Aortic smooth muscle cell (primary cell): Measurements from ENCODE around the gene POP5. TPM values are rescaled to one million over a fixed set of nuclear protein-coding genes. Genes with fewer than 3 reads are reported as not detected.

Experiments used
- total RNA-seq: library from RNA; depleted of rRNA; stranded (reverse); fragments of >200 nt; gene quantifications from 2 replicates; pipeline ENCODE4 v1.2.3, GENCODE V29; 2014

POP5 gene
- total RNA-seq = 34.0 and 54.2 TPM in 2 replicates

GRCh38 chr12:120580787-120581723 lies at the start of gene POP5:
Gene POP5 (minus strand): TSS chr12:120581402. CDS start chr12:120581362, 40 bp downstream.

DNA sequence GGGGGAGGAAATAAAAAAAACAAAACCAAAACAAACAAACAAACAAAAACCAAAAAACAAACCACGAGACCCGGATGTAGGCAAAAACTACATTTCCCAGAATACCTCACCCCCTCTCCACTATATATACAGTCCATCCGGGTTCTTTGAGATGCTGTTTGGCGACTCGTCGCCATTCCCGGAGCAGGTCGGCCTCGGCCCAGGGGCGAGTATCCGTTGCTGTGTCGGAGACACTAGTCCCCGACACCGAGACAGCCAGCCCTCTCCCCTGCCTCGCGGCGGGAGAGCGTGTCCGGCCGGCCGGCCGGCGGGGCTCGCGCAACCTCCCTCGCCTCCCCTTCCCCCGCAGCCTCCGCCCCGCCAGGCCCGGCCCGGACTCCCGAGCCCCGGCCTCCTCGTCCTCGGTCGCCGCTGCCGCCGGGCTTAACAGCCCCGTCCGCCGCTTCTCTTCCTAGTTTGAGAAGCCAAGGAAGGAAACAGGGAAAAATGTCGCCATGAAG lies 46.9 kb downstream of the POP5 start, which contains the start of gene RNF10:
RNF10 (plus strand) TSS at position 154 of the 500 bp plus-strand sequence. CDS start 456 bp downstream, outside the sequence.

DNA sequence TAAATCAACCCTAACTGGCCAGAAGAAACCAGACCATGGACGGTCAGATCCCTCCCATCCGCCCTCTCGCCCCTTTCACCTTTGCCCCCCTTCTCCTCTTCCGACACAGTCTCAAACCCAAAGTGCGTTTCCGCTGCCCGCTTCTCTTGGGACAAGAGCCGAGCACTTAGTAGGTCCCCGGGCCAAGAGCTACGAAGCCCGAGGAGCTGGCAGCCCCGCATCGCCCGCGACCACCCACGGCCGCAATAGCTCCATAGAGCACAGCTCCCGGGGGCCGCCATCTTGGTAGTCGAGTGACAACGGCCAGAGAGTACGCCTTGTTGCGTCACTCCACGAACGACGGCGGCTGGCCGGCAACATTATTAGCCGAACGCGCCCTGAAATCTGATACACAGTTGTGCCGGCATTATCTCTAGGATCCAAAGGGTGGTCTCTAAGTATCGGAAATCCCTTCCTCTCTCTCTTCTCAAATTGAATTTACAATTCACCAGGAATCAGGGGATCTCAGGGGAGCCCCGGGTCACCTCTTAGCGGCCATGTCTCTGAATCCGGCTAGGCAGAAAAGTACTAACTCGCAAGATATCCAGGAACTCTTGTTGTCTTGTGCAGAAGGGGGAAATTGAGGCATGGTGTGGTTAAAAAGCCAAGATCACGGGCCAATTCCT lies 52.2 kb downstream of the POP5 start, which contains the start of gene COQ5:
COQ5 (minus strand) TSS at position 298 of the 665 bp plus-strand sequence; CDS start at position 281, 17 bp downstream.

Other genes with a start within 250 kb of the POP5 start
- not detected in 2 replicates for gene MSI1, start 212.2 kb downstream of the POP5 start, total RNA-seq
- gene COX6A1, start 143.3 kb downstream of the POP5 start, total RNA-seq = 480 and 586 TPM in 2 replicates
- 17.6 and 19.0 TPM in 2 replicates for gene TRIAP1, start 135.0 kb downstream of the POP5 start, total RNA-seq
- gene GATC, start 135.0 kb downstream of the POP5 start, total RNA-seq = 18.6 and 19.8 TPM in 2 replicates
- 151 and 223 TPM in 2 replicates for gene SRSF9, start 111.7 kb downstream of the POP5 start, total RNA-seq
- gene DYNLL1, start 85.3 kb downstream of the POP5 start, total RNA-seq = 377 and 386 TPM in 2 replicates
- 27.9 and 33.1 TPM in 2 replicates for gene COQ5, start 52.2 kb downstream of the POP5 start, total RNA-seq
- gene RNF10, start 47.0 kb downstream of the POP5 start, total RNA-seq = 132 and 182 TPM in 2 replicates
- 0.06 and 0.26 TPM in 2 replicates for gene CABP1, start 59.2 kb upstream of the POP5 start, total RNA-seq
- 87.0 and 105 TPM in 2 replicates for gene MLEC, start 105.7 kb upstream of the POP5 start, total RNA-seq
- 17.5 and 18.8 TPM in 2 replicates for gene UNC119B, start 129.1 kb upstream of the POP5 start, total RNA-seq
- 9.4 and 10.0 TPM in 2 replicates for gene ACADS, start 144.4 kb upstream of the POP5 start, total RNA-seq